ENCODE data around the gene CEP112.

DNA sequence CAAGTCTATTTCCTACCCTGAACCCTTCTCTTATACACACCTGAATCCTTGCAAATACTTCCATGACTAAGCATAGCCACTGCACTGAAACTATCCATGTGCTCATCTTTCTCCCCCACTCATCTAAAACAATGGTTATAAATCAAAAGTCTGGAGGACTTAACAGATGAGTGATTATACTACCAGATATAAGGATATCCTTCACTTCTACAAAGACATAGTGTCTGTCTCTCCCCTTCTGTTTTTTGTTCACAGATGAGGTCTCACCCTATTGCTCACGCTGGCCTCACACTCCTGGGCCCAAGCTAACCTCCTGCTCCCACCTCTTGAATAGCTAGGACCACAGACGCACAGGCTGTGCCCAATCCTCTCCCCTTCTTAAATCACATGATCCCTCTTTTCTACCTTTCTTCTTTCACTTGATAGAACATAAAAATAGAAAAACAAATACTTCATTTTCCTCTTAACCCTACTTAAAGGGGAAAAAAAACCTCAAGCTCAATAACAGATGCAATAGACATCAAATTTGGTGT lies 19.2 kb downstream of the CEP112 start:
- TF ChIP-seq, protein P1, sequence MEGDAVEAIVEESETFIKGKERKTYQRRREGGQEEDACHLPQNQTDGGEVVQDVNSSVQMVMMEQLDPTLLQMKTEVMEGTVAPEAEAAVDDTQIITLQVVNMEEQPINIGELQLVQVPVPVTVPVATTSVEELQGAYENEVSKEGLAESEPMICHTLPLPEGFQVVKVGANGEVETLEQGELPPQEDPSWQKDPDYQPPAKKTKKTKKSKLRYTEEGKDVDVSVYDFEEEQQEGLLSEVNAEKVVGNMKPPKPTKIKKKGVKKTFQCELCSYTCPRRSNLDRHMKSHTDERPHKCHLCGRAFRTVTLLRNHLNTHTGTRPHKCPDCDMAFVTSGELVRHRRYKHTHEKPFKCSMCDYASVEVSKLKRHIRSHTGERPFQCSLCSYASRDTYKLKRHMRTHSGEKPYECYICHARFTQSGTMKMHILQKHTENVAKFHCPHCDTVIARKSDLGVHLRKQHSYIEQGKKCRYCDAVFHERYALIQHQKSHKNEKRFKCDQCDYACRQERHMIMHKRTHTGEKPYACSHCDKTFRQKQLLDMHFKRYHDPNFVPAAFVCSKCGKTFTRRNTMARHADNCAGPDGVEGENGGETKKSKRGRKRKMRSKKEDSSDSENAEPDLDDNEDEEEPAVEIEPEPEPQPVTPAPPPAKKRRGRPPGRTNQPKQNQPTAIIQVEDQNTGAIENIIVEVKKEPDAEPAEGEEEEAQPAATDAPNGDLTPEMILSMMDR (IDR thresholded peaks at IDR 0.05; ENCODE audit: poor library complexity, severe bottlenecking) = no peak
- TF ChIP-seq EZH2 (IDR thresholded peaks at IDR 0.05; ENCODE audit: borderline replicate concordance, insufficient read depth, low read length, poor library complexity, severe bottlenecking) (no peak), POLR2AphosphoS5 (IDR thresholded peaks at IDR 0.05) (no peak)

All from neural cell (in vitro differentiated cells).